ENCODE data around the gene SSBP3. TPM values are rescaled to one million over a fixed set of nuclear protein-coding genes. Genes with fewer than 3 reads are reported as not detected.

The SSBP3 gene
- total RNA-seq, 4 donors from 2014 or later = 32.0 to 70.2 (median 60.3) TPM

DNA sequence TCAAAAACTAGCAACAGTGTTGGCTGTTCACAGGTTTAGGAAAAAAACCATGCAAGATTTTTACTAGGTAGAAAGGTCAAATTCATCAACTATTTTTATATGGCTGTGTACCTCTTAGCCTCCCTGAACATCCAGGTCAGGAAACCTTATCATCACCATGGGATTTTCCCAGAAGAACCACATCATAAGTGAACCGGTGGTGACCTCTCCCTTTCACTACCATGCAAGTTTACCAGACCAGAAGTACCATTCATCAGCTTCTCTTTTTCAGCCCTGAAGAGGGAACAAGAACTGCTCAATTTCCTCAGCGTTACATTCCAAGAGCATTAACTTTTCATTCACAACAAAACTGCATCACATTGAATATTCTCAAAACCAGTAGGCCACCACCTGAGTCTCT, 5.9 kb downstream of the SSBP3 start:
- Histone ChIP-seq H3K27ac (no peak overlapping the region), H3K4me3 (no peak overlapping the region), H3K4me1 (peaks cover 0 to 76% (median 25%) of the 10 kb centered on the region in 4 donors), H3K36me3 (peaks cover 0 to 66% (median 5%) of the 10 kb centered on the region in 3 donors), H3K9me3 (no peaks in the 10 kb centered on the region), H3K27me3 (no peaks in the 10 kb centered on the region)
- TF ChIP-seq EP300 (IDR thresholded peaks at IDR 0.05) (no peak), POLR2A (IDR thresholded peaks at IDR 0.05) (no peak)
- TF ChIP-seq, protein P1, sequence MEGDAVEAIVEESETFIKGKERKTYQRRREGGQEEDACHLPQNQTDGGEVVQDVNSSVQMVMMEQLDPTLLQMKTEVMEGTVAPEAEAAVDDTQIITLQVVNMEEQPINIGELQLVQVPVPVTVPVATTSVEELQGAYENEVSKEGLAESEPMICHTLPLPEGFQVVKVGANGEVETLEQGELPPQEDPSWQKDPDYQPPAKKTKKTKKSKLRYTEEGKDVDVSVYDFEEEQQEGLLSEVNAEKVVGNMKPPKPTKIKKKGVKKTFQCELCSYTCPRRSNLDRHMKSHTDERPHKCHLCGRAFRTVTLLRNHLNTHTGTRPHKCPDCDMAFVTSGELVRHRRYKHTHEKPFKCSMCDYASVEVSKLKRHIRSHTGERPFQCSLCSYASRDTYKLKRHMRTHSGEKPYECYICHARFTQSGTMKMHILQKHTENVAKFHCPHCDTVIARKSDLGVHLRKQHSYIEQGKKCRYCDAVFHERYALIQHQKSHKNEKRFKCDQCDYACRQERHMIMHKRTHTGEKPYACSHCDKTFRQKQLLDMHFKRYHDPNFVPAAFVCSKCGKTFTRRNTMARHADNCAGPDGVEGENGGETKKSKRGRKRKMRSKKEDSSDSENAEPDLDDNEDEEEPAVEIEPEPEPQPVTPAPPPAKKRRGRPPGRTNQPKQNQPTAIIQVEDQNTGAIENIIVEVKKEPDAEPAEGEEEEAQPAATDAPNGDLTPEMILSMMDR (IDR thresholded peaks at IDR 0.05) = no peak
- 84% methylated on average over 2 of the region's 2 CpGs for WGBS, 2 donors
- no peak for DNase-seq (ENCODE audit: low spot score in 2 of 2)

DNA sequence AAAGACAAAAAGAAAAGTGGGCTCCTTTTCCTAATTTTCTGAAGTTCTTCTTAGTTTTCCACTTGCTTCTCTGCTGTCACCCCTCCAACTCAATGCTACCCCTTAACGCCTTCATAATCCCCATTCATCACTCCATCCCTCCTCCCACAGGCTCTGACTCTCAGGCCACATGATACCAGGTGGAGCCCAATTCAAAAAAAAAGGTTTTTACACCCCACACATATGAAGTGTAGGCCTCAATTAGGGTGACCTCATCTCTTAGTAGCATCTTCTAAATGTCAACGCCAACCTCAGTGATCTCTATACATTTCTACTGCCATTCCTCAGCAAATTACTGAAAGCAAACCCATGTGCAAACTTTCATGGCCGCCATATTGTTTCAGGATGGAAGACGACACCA, 6.4 kb downstream of the SSBP3 start:
- Histone ChIP-seq H3K27me3 (no peaks in the 10 kb centered on the region), H3K9me3 (no peaks in the 10 kb centered on the region), H3K36me3 (peaks cover 0 to 72% (median 5%) of the 10 kb centered on the region in 3 donors), H3K4me3 (no peak overlapping the region), H3K4me1 (peaks cover 0 to 76% (median 25%) of the 10 kb centered on the region in 4 donors), H3K27ac (no peak overlapping the region)
- 94 to 95% methylated on average over 4 of the region's 4 CpGs for WGBS, 2 donors
- no peak for DNase-seq (ENCODE audit: low spot score in 2 of 2)
- TF ChIP-seq, protein P1 (IDR thresholded peaks at IDR 0.05) = no peak
- TF ChIP-seq EP300 (IDR thresholded peaks at IDR 0.05) (no peak), POLR2A (IDR thresholded peaks at IDR 0.05) (no peak)

DNA sequence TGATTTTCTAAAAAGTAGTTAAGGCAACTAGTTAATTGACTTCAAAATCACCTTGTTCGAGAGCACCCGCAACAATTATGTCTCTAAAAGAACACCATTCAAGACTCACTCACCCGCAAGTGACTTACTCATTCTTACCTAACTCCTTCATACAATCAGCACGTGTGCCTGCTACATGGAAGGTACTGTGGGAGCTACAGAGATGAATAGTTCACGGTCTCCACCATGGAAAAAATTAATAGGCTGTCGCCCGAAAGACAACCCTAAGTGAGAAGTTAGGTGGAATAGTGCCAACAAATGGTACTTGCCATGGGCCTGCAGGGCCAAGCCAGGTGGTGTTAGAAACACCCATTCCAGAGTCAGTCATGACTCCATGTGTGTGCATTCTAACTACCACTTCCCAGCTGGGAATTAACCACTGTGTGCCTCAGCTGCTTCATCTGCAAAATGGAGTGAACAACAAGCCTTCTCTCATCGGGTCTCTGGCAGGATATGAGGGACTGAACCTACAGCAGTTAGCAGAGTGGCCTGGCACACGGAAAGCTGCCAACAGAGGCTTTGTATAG, 7.1 kb downstream of the SSBP3 start:
- TF ChIP-seq, protein P1 (IDR thresholded peaks at IDR 0.05) = no peak
- no peak for TF ChIP-seq EP300 (IDR thresholded peaks at IDR 0.05)
- TF ChIP-seq POLR2A (IDR thresholded peaks at IDR 0.05) = no peak
- Histone ChIP-seq H3K4me3 (no peak overlapping the region), H3K36me3 (peaks cover 0 to 72% (median 5%) of the 10 kb centered on the region in 3 donors), H3K27ac (no peak overlapping the region), H3K9me3 (no peaks in the 10 kb centered on the region), H3K4me1 (peaks cover 0 to 69% (median 20%) of the 10 kb centered on the region in 4 donors), H3K27me3 (no peaks in the 10 kb centered on the region)
- 88 to 95% methylated on average over 9 of the region's 9 CpGs for WGBS, 2 donors
- DNase-seq (ENCODE audit: low spot score in 2 of 2) = no peak

DNA sequence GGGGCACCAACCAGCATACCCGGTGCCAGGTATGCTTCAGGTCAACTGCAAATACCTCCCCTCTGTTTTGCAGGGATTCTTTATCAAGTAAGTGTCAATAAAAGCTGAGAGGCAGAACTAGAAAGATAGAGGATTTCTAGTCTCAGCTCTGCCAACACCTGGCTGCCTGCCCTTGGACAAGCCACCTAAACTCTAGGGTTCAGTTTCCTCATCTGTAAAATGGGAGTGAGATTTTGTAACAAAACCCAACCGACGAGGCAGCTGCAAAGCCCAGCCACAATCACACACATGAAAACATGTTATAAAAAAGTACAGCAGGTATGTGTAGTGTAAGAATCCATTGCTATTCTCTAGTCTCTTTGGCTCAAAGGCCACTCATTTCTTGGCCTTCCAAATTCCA, 8.2 kb downstream of the SSBP3 start:
- Histone ChIP-seq H3K4me3 (no peak overlapping the region), H3K36me3 (peaks cover 0 to 80% (median 5%) of the 10 kb centered on the region in 3 donors), H3K4me1 (peaks cover 0 to 59% (median 11%) of the 10 kb centered on the region in 4 donors), H3K9me3 (no peaks in the 10 kb centered on the region), H3K27ac (peak overlapping the region in 2 of 4 donors; percentile 74 to 83), H3K27me3 (no peaks in the 10 kb centered on the region)
- WGBS, 2 donors = 75 to 76% methylated on average over 3 of the region's 3 CpGs
- no peak for TF ChIP-seq EP300 (IDR thresholded peaks at IDR 0.05)
- TF ChIP-seq, protein P1 (IDR thresholded peaks at IDR 0.05) = no peak
- no peak for DNase-seq (ENCODE audit: low spot score in 2 of 2)

DNA sequence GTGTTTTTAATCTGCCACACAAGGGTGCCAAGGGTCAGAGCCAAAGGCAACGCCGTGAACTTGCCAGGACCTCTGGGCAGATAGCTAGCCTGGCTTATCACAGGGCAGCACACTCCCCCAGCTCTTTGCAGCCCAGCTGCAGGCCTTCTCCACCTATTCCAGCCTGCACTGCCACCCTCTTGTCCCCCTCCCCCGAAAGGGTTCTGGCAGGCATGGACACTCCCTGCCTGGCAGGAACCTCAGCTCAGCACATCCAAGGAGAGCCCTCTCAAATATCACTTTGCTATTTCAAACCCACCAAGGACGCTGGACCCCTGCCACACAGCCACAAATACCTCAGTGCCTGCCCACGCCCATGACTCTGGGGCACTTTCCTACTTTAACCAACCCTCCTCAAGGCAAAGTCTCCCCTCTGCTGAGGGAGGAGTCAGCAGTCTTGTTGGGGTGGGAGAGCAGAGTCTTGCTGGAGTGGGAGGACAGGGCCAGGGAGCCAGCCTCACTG, 9.1 kb downstream of the SSBP3 start:
- TF ChIP-seq POLR2A (IDR thresholded peaks at IDR 0.05) (no peak), EP300 (IDR thresholded peaks at IDR 0.05) (no peak)
- TF ChIP-seq, protein P1 (IDR thresholded peaks at IDR 0.05) = no peak
- no peak for DNase-seq (ENCODE audit: low spot score in 2 of 2)
- no peak overlapping the region for H3K4me3 ChIP-seq
- WGBS, 2 donors = 30 to 44% methylated on average over 5 of the region's 5 CpGs
- H3K36me3 ChIP-seq = peaks cover 0 to 82% (median 5%) of the 10 kb centered on the region in 3 donors
- no peaks in the 10 kb centered on the region for H3K9me3 ChIP-seq
- H3K27me3 ChIP-seq = no peaks in the 10 kb centered on the region
- H3K4me1 ChIP-seq = peaks cover 0 to 64% (median 10%) of the 10 kb centered on the region in 4 donors
- peak overlapping the region in 3 of 4 donors; percentile 34 to 83 (median 74) for H3K27ac ChIP-seq

Measured in tibial nerve (tissue), 4 donors.